GM18951 (cell line): ENCODE results near the gene RPS6KA2.

Experiments
- POLR2A ChIP-seq: IDR thresholded peaks from 4 replicates; pipeline ENCODE4 v1.6.1; 2011; ENCODE audit warnings: mild to moderate bottlenecking; ENCODE audit not compliant: insufficient read length, insufficient read depth; ENCODE audit errors: extremely low read depth
- in situ Hi-C: fragments of 300-500 bp; cut with MboI; formaldehyde crosslinking; loops from one replicate; pipeline ENCODE4 v1.12.0; 2022; ENCODE audit warnings: low sequenced_read_pairs, mixed read lengths, inconsistent platforms; ENCODE audit not compliant: unreplicated experiment

Gene RPS6KA2

GRCh38 chr6:166434336-166434735, 192.7 kb downstream of the RPS6KA2 start:
- no peak for TF ChIP-seq POLR2A
- in situ Hi-C loops: loop anchor here (25.0 kb wide), 1 partner anchor 547 kb away; no protein-coding TSS in a partner anchor

DNA sequence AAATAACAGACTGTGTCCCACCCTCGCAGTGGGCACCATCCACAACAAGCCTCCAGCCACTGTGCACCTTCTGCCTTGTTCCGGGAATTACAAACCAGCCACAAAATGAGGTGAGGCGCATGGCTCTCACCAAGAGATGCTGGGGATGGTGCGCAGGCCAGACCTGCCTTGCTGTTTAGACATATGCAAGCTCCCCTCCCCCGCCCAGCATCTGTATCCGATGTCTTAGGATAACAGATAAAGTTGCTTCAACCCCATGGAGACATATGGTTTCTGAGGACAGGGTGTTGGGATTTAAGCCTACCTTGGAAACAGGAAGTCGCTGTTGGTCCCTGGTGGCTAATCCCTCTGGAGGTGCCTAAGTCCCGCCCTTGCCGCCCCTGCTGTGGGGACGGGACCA, 194.0 kb downstream of the RPS6KA2 start:
- no peak for TF ChIP-seq POLR2A
- in situ Hi-C loops: loop anchor here (25.0 kb wide), 1 partner anchor 546 kb away; no protein-coding TSS in a partner anchor

- in situ Hi-C loops: loop anchor here (25.0 kb wide), 1 partner anchor 543 kb away; no protein-coding TSS in a partner anchor
- no peak for TF ChIP-seq POLR2A
Observed at GRCh38 chr6:166430269-166430668, 196.8 kb downstream of the RPS6KA2 start.

DNA sequence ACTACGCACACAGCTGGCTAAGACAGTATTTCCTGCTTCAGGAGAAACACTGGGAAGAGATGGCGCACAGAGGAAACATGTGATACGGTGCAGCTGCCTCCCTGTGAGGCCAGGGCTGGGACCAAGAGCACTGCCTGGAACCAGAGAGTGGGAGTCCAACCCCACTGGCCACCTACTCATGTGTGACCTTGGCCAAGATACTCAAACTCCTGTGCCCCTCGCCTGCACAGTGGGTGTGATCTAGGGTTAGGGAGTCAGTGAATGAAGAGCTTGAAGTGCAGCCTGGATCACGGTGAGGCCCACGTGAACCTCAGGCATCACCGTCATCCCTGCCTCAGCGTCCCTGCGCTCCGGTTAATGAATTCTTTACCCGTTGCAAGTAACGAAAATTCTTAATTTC, 202.6 kb downstream of the RPS6KA2 start:
- in situ Hi-C loops: no loop called here
- no peak for TF ChIP-seq POLR2A

DNA sequence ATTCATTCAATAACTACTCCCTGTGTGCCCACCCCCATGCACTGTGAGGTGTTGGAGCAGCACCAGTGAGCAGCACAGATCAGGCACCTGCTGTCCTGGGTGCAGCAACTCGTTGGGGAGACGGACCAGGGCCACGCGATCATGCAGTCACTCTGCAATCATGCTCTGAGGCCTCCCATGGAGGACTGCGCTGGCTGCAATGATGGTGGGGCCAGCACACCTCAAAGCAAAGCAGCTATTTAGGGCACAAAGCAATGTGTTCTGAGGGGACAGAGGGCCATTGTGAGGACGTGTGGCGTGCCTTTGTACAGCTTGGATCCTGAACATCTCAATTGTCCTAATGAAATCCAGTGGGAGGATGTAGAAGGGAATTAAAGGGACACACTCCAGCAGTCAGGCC, 203.3 kb downstream of the RPS6KA2 start:
- in situ Hi-C loops: no loop called here
- no peak for TF ChIP-seq POLR2A

DNA sequence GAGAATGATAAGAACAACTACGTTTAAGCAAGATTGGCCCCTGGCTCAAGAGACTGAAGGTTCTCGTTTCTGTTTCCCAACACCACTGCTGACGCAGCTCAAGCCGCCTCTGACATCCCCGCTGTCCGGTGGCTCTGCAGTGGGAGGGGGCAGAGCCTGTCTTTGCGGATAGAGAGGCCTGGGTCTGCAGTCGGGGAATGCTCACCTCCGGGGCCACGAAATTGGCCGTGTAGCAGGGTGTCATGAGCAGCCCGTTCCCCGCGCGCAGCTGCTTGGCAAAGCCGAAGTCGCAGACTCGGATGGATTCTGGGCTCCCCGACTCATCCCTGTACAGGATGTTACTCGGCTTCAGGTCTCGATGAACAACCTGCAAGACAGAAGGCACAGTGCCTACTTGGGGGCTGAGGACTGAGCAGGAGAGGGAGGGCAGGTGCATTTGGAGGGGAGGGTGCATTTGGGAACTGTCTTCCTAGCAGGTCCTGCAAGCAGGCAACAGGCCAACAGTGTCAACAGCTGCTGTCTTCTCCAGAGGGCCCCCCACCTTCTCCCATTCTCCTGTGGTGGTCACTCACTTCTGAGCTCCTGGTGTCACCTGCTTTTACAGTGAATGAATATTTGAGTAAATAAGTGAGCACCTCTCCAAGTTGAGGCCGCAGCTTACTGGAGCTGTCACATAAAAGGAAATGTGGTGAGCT, 203.9 kb downstream of the RPS6KA2 start:
- in situ Hi-C loops: no loop called here

GRCh38 chr6:166422201-166422940, 204.7 kb downstream of the RPS6KA2 start:
- in situ Hi-C loops: no loop called here
- TF ChIP-seq POLR2A: no peak

More for the DNA sequence above, 203.9 kb downstream of the RPS6KA2 start:
- no peak for TF ChIP-seq POLR2A

DNA sequence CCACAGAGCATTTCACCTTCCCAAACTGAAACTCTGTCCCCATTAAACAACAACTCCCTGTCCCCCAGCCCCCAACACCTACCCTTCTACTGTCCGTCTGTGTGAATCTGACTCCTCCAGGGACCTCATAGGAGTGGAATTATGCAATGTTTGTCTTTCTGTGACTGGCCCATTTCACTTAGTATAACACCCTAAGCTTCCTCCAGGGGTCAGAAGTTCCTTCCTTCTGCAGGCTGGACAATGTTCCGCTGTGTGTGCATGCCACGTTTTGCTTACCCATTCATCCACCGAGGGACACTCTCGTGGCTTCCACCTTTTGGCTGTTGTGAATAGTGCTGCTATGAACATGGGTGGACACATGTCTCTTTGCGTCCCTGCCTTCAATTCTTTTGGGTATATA, 206.7 kb downstream of the RPS6KA2 start:
- in situ Hi-C loops: no loop called here
- TF ChIP-seq POLR2A: no peak

DNA sequence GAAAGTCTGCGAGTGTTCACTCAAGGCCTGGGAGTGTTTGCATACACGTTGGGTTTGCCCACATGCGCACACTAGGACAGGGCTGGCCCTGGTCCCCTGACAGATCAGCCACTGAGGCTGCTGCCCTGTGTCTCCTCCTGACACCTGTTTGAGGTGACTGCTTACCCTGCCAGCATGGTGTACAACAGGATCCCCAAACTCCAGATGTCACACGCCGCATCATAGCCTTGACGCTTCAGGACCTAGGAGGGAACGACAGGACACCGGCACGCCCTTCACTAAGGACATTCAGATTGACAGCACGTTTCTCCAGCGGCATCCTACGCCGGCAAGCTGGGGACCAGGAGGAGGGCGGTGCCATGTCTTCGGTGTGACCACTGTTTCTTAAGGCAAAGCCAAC, 207.3 kb downstream of the RPS6KA2 start:
- in situ Hi-C loops: no loop called here
- no peak for TF ChIP-seq POLR2A

DNA sequence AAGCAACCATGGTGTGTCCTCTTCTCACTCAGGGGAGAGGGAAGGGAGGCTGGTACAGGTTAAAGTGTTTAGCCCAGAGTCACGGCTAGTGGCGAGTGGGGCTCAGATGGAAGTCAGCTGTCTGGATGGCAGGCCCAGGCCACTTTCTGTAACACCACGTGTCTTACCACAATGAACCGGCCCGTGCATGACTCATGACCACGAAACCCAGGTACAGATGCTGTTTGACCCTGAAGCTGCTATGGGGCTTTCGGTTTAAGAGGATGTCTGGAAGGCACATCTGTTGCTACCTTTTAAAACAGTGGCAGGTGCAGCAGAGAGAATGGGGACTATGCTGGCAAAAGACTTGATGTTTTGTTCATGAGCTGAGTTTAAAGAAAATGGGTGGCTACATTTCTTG, 207.8 kb downstream of the RPS6KA2 start:
- TF ChIP-seq POLR2A: no peak
- in situ Hi-C loops: no loop called here

GRCh38 chr6:166418691-166419143, 208.3 kb downstream of the RPS6KA2 start:
- in situ Hi-C loops: no loop called here
- TF ChIP-seq POLR2A: no peak

GRCh38 chr6:166417285-166417691, 209.8 kb downstream of the RPS6KA2 start:
- in situ Hi-C loops: no loop called here

GRCh38 chr6:166415833-166416347, 211.2 kb downstream of the RPS6KA2 start:
- in situ Hi-C loops: no loop called here
- TF ChIP-seq POLR2A: no peak

More at GRCh38 chr6:166417285-166417691, 209.8 kb downstream of the RPS6KA2 start:
- TF ChIP-seq POLR2A: no peak

GRCh38 chr6:166415306-166415705, 211.7 kb downstream of the RPS6KA2 start:
- in situ Hi-C loops: no loop called here
- TF ChIP-seq POLR2A: no peak

DNA sequence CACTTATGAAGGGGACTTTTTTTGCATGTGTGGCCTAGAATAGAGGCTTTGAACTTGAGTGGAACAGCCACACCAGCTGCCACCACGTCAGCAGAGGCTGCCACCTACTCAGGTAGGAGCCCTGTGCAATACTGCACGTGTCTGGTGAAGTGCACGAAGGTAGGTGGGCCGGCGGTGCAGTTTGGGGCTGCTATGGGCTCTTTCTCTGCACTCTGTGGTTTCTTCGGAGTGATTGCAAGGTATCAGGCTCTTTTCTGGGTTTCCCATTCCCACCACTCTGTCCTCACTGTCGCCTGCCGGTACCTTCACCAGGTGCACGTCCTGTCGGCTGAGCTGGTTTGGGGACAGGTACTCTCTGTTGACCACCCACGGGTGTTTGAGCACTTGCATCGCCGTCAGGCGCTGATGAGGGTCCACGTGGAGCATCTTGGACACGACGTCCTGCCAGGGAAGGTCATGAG, 213.5 kb downstream of the RPS6KA2 start:
- in situ Hi-C loops: no loop called here
- TF ChIP-seq POLR2A: no peak
